Stomach (tissue), 4 donors: Measurements from ENCODE around the gene HOXD8.

Experiments used
- EP300 ChIP-seq: sonication (generic); formaldehyde crosslinking; IDR thresholded peaks from one replicate; pipeline ENCODE4 v1.6.1; 2017; ENCODE audit warnings: antibody characterized with exemption
- TF ChIP-seq, protein P1 (sequence below), 7 experiments: fragments of 450-650 bp in 4 of 7; fragments of 200-600 bp in 3 of 7; sonication (generic) in 3 of 7; IDR thresholded peaks; one replicate each; pipeline ENCODE4 v1.5.1; 2016 to 2019; ENCODE audit warnings: antibody characterized with exemption in 7 of 7, control low read depth in 2 of 7, mild to moderate bottlenecking in 1 of 7

DNA sequence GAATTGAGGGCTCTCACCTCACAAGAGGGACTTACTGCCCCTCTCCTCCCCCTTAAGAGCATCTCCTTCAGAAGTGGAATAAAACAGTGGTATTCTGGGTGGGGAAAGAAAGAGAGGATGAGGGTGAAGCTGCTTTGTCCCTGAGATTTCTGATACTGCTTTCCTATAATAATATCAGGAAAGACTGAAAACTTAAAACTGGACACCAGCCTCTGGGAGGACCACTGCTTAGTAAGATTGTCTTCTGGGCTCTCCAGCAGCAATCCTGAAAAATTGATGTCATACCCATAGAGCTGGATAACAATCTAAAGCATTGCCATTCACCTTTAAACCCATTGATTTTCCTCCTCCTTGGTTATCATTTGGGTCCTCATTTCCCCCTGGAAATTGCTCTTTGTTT lies 17.1 kb downstream of the HOXD8 start:
- TF ChIP-seq EP300, result no peak
- TF ChIP-seq, protein P1, sequence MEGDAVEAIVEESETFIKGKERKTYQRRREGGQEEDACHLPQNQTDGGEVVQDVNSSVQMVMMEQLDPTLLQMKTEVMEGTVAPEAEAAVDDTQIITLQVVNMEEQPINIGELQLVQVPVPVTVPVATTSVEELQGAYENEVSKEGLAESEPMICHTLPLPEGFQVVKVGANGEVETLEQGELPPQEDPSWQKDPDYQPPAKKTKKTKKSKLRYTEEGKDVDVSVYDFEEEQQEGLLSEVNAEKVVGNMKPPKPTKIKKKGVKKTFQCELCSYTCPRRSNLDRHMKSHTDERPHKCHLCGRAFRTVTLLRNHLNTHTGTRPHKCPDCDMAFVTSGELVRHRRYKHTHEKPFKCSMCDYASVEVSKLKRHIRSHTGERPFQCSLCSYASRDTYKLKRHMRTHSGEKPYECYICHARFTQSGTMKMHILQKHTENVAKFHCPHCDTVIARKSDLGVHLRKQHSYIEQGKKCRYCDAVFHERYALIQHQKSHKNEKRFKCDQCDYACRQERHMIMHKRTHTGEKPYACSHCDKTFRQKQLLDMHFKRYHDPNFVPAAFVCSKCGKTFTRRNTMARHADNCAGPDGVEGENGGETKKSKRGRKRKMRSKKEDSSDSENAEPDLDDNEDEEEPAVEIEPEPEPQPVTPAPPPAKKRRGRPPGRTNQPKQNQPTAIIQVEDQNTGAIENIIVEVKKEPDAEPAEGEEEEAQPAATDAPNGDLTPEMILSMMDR (IDR thresholded peaks at IDR 0.05), result no peak
